C4-2B (cell line): ENCODE data around the gene KYNU.

Experiments used
- ZFX ChIP-seq: fragments of 450-650 bp; IDR thresholded peaks from 2 replicates; pipeline ENCODE4 v1.6.1; 2017
- TF ChIP-seq, protein P1 (sequence below): fragments of 450-650 bp; conservative IDR thresholded peaks from 2 replicates; pipeline ENCODE4 v1.5.1; 2017; ENCODE audit warnings: mild to moderate bottlenecking

DNA sequence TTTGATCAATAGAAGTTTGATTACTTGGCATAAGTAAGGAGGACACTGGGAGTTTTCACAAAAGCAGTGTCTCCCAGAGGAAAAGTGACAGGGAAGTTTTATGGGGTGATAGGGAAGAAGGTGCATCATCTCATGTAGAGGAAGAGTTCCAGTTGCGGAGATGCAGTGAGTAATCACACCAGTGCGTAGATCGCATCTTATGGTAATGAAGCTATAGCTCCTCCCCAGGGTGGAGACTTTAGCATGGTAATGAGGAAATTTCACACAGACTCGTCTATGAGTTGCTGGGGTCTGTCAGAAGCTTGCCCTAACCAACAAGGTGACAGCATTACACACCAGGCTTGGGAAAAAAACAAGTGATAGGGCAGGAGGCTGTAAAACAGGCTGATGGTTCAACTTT lies 49.0 kb downstream of the KYNU start:
- TF ChIP-seq, protein P1, sequence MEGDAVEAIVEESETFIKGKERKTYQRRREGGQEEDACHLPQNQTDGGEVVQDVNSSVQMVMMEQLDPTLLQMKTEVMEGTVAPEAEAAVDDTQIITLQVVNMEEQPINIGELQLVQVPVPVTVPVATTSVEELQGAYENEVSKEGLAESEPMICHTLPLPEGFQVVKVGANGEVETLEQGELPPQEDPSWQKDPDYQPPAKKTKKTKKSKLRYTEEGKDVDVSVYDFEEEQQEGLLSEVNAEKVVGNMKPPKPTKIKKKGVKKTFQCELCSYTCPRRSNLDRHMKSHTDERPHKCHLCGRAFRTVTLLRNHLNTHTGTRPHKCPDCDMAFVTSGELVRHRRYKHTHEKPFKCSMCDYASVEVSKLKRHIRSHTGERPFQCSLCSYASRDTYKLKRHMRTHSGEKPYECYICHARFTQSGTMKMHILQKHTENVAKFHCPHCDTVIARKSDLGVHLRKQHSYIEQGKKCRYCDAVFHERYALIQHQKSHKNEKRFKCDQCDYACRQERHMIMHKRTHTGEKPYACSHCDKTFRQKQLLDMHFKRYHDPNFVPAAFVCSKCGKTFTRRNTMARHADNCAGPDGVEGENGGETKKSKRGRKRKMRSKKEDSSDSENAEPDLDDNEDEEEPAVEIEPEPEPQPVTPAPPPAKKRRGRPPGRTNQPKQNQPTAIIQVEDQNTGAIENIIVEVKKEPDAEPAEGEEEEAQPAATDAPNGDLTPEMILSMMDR: no peak
- no peak for TF ChIP-seq ZFX
